Activated T-helper 1 cell treated with Interleukin-2 at 50 U/mL for 16 hours (primary cell): ENCODE results near the gene TAX1BP1.

Experiments used
- DNase-seq: peaks from one replicate; pipeline ENCODE4 v3.0.0-alpha.2; 2020; ENCODE audit warnings: low read depth

TAX1BP1 gene

GRCh38 chr7:27739909-27740448 lies at the start of gene TAX1BP1:
Gene TAX1BP1, plus strand, starts transcription at chr7:27740162. Its CDS starts 8,363 bp downstream, at chr7:27748525.
- DNase-seq = peak; percentile 94

- no peak for DNase-seq
Observed at GRCh38 chr7:27690649-27691048, 49.3 kb upstream of the TAX1BP1 start.

- DNase-seq = no peak
Observed at GRCh38 chr7:27693794-27694193, 46.2 kb upstream of the TAX1BP1 start.

GRCh38 chr7:27695096-27695495 lies 44.9 kb upstream of the TAX1BP1 start:
- DNase-seq = no peak

- no peak for DNase-seq
Observed at GRCh38 chr7:27697861-27698430, 42.0 kb upstream of the TAX1BP1 start.

GRCh38 chr7:27699751-27700150 lies 40.2 kb upstream of the TAX1BP1 start:
- DNase-seq = no peak

- DNase-seq = no peak
Observed at GRCh38 chr7:27700501-27700900, 39.5 kb upstream of the TAX1BP1 start.

GRCh38 chr7:27703181-27703580 lies 36.8 kb upstream of the TAX1BP1 start:
- no peak for DNase-seq

- DNase-seq = no peak
Observed at GRCh38 chr7:27704422-27705199, 35.4 kb upstream of the TAX1BP1 start.

- DNase-seq = no peak
Observed at GRCh38 chr7:27705200-27705594, 34.8 kb upstream of the TAX1BP1 start.

GRCh38 chr7:27708485-27708884 lies 31.5 kb upstream of the TAX1BP1 start:
- no peak for DNase-seq

GRCh38 chr7:27709137-27710075 lies 30.6 kb upstream of the TAX1BP1 start:
- no peak for DNase-seq

GRCh38 chr7:27712217-27712616 lies 27.7 kb upstream of the TAX1BP1 start:
- DNase-seq = no peak

- DNase-seq = no peak
Observed at GRCh38 chr7:27714831-27715444, 25.0 kb upstream of the TAX1BP1 start.

- DNase-seq = no peak
Observed at GRCh38 chr7:27723085-27723484, 16.9 kb upstream of the TAX1BP1 start.

GRCh38 chr7:27727058-27727457 lies 12.9 kb upstream of the TAX1BP1 start:
- no peak for DNase-seq

- no peak for DNase-seq
Observed at GRCh38 chr7:27730112-27730511, 9.8 kb upstream of the TAX1BP1 start.

- no peak for DNase-seq
Observed at GRCh38 chr7:27734583-27734982, 5.4 kb upstream of the TAX1BP1 start.

GRCh38 chr7:27735165-27735564 lies 4.8 kb upstream of the TAX1BP1 start:
- no peak for DNase-seq

- DNase-seq = no peak
Observed at GRCh38 chr7:27735831-27736230, 4.1 kb upstream of the TAX1BP1 start.

GRCh38 chr7:27737178-27737577 lies 2.8 kb upstream of the TAX1BP1 start:
- DNase-seq = no peak

- no peak for DNase-seq
Observed at GRCh38 chr7:27737616-27738015, 2.3 kb upstream of the TAX1BP1 start.
